Naive thymus-derived CD4-positive, alpha-beta T cell (primary cell): ENCODE results near the gene PSMB7. TPM values are rescaled to one million over a fixed set of nuclear protein-coding genes. Genes with fewer than 3 reads are reported as not detected.

ENCODE experiments used
- ATAC-seq: fragments of 150-1000 bp; cut with Tn5 transposase; 2 replicates; pipeline ENCODE4 v1.10.0; 2021; ENCODE audit warnings: mild to moderate bottlenecking, moderate library complexity
- CTCF ChIA-PET: fragments of 350-600 bp; sonication (Branson Sonifier 250); formaldehyde crosslinking; loops from one replicate; lab custom pipeline; 2021; ENCODE audit warnings: antibody characterized with exemption; lab: Charles Lee
- POLR2A ChIA-PET: fragments of 350-600 bp; sonication (Branson Sonifier 250); formaldehyde crosslinking; loops from one replicate; lab custom pipeline; 2021; ENCODE audit warnings: antibody characterized with exemption, inconsistent platforms; lab: Charles Lee
- DNase-seq, 9 donors: peaks; one replicate each; pipeline versions ENCODE4 v3.0.0 to v3.0.0-alpha.2; 2020 to 2022; ENCODE audit warnings: mixed read lengths in 1 of 9
- H3K27ac ChIP-seq: one replicate; pipeline ENCODE4 v1.7.0; 2013; ENCODE audit warnings: mild to moderate bottlenecking, low read depth, low read length, moderate library complexity
- H3K27me3 ChIP-seq, 2 donors: one replicate each; pipeline ENCODE4 v1.7.0; 2013; ENCODE audit warnings: low read length in 2 of 2, mild to moderate bottlenecking in 2 of 2, moderate library complexity in 2 of 2; ENCODE audit not compliant: control insufficient read depth in 2 of 2, insufficient read depth in 2 of 2
- H3K36me3 ChIP-seq, 3 experiments: 1 replicate in 2 of 3; 2 replicates in 1 of 3; pipeline ENCODE4 v1.7.0; 2013; ENCODE audit warnings: low read length in 3 of 3, mild to moderate bottlenecking in 3 of 3, moderate library complexity in 1 of 3; ENCODE audit not compliant: insufficient read depth in 3 of 3, control insufficient read depth in 2 of 3
- H3K4me1 ChIP-seq, 2 donors: one replicate each; pipeline ENCODE4 v1.7.0; 2013; ENCODE audit warnings: low read length in 2 of 2, mild to moderate bottlenecking in 2 of 2, moderate library complexity in 1 of 2; ENCODE audit not compliant: control insufficient read depth in 2 of 2, insufficient read depth in 2 of 2
- H3K4me3 ChIP-seq: 2 replicates; pipeline ENCODE4 v1.7.0; 2013; ENCODE audit warnings: mild to moderate bottlenecking, low read length
- H3K9me3 ChIP-seq, 3 experiments: 1 replicate in 2 of 3; 2 replicates in 1 of 3; pipeline ENCODE4 v1.7.0; 2013; ENCODE audit warnings: low read length in 3 of 3; ENCODE audit not compliant: control insufficient read depth in 2 of 3
- H3K27ac Mint-ChIP-seq, 9 donors: one replicate each; pipeline ENCODE4 v1.8.0; 2020 to 2022; ENCODE audit warnings: mixed read lengths in 9 of 9, mild to moderate bottlenecking in 8 of 9, moderate library complexity in 5 of 9, inconsistent platforms in 2 of 9
- H3K27me3 Mint-ChIP-seq, 5 donors: one replicate each; pipeline ENCODE4 v1.8.0; 2021 to 2022; ENCODE audit warnings: mixed read lengths in 5 of 5, mild to moderate bottlenecking in 1 of 5
- H3K36me3 Mint-ChIP-seq, 5 donors: one replicate each; pipeline ENCODE4 v1.8.0; 2020 to 2022; ENCODE audit warnings: mixed read lengths in 5 of 5, mild to moderate bottlenecking in 3 of 5, inconsistent platforms in 1 of 5
- H3K4me1 Mint-ChIP-seq, 7 donors: one replicate each; pipeline ENCODE4 v1.8.0; 2020 to 2022; ENCODE audit warnings: mixed read lengths in 7 of 7, mild to moderate bottlenecking in 3 of 7, inconsistent platforms in 1 of 7
- H3K4me3 Mint-ChIP-seq, 10 donors: one replicate each; pipeline ENCODE4 v1.8.0; 2020 to 2022; ENCODE audit warnings: mild to moderate bottlenecking in 10 of 10, mixed read lengths in 10 of 10, moderate library complexity in 6 of 10, inconsistent platforms in 2 of 10
- H3K9me3 Mint-ChIP-seq, 11 donors: one replicate each; pipeline ENCODE4 v1.8.0; 2020 to 2022; ENCODE audit warnings: mixed read lengths in 11 of 11, mild to moderate bottlenecking in 4 of 11, inconsistent platforms in 1 of 11, moderate library complexity in 1 of 11
- intact Hi-C, 2 donors: fragments of 100-400 bp; cut with micrococcal nuclease; formaldehyde crosslinking; loops; one replicate each; pipeline ENCODE4 v1.15.1; 2023
- polyA plus RNA-seq, 2 donors: library from polyadenylated mRNA; unstranded; fragments of 300-500 nt; fragmentation: Illumina TruSeq; gene quantifications; one replicate each; pipeline ENCODE4 v1.2.3, GENCODE V29; 2021
- total RNA-seq, 6 experiments: library from RNA in 5 of 6; stranded (reverse) in 5 of 6; gene quantifications; 1 replicate in 5 of 6; 2 replicates in 1 of 6; pipeline ENCODE4 v1.2.3 and lab custom pipeline; 2021 to 2026

The PSMB7 gene
- total and polyA plus RNA-seq, 7 experiments from 2014 or later = 59.4 to 203 (median 73.9) TPM

GRCh38 chr9:124399968-124400940, 15.0 kb downstream of the PSMB7 start:
- H3K4me1 Mint-ChIP-seq = peaks cover 11 to 51% (median 41%) of the 10 kb centered on the region in 7 donors
- H3K4me1 ChIP-seq = no peaks in the 10 kb centered on the region
- H3K9me3 Mint-ChIP-seq = peaks cover 0 to 1% (median 0%) of the 10 kb centered on the region in 11 donors
- DNase-seq (no peak), ATAC-seq (no peak)
- peak overlapping the region in 1 of 9 donors; percentile 62 for H3K27ac Mint-ChIP-seq
- H3K27ac ChIP-seq = no peak overlapping the region
- ChIA-PET CTCF (interaction anchor here (0.6 kb wide), 1 partner anchor 1827 kb away, joined by 3 read pairs; no protein-coding TSS in a partner anchor), POLR2A (no interaction called here)
- H3K36me3 ChIP-seq = peaks cover 6 to 69% (median 18%) of the 10 kb centered on the region in 3 experiments
- no peaks in the 10 kb centered on the region for H3K9me3 ChIP-seq
- H3K27me3 Mint-ChIP-seq = no peaks in the 10 kb centered on the region
- H3K27me3 ChIP-seq = no peaks in the 10 kb centered on the region
- peaks cover 4 to 38% (median 19%) of the 10 kb centered on the region in 5 donors for H3K36me3 Mint-ChIP-seq
- intact Hi-C loops = no loop called here
- no peak overlapping the region for H3K4me3 ChIP-seq
- no peak overlapping the region for H3K4me3 Mint-ChIP-seq

GRCh38 chr9:124399323-124399967, 15.8 kb downstream of the PSMB7 start:
- Mint-ChIP-seq H3K9me3 (peaks cover 0 to 1% (median 0%) of the 10 kb centered on the region in 11 donors), H3K4me3 (peak overlapping the region in 1 of 10 donors; percentile 52), H3K27me3 (no peaks in the 10 kb centered on the region), H3K4me1 (peaks cover 17 to 54% (median 49%) of the 10 kb centered on the region in 7 donors), H3K27ac (no peak overlapping the region), H3K36me3 (peaks cover 0 to 37% (median 15%) of the 10 kb centered on the region in 5 donors)
- no peak for ATAC-seq
- POLR2A ChIA-PET = no interaction called here
- Histone ChIP-seq H3K9me3 (no peaks in the 10 kb centered on the region), H3K27ac (no peak overlapping the region), H3K36me3 (peaks cover 6 to 65% (median 15%) of the 10 kb centered on the region in 3 experiments), H3K4me1 (no peaks in the 10 kb centered on the region), H3K4me3 (no peak overlapping the region), H3K27me3 (no peaks in the 10 kb centered on the region)
- CTCF ChIA-PET = no interaction called here
- intact Hi-C loops = no loop called here
- DNase-seq = no peak

DNA sequence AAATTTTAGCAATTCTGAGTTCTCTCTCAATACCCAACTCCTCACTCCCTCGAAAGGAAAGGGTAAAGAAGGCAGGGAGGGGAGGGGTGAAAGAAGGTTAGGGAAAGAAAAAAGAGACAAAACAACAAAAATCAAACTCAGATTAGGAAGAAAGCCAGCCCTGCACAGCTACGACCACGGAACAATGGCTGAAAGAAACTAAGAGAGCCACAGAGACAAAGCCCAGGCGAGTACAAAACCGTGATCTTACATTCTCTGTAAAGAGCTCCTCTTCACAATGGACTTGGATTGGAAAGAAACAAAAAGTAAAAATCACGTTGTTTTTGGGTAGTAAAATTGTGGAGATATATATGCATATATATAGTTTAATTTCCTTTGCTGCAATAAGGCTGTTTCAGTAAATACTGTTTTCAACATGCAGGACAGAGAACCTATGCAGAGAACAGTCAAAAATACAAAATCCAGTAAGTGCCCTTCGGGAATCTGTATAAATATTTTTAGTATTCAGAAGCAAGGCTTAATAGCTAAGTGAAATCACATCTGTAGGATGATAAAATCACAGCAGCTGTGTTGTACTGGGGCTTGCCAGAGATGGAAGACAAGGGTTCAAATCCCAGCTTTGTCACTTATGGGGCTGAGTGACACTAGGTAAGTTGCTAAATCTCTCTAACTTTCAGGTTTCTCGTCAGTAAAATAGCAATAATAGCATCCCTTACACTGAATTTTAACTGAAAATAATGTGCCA, 16.9 kb downstream of the PSMB7 start:
- Histone ChIP-seq H3K27me3 (no peaks in the 10 kb centered on the region), H3K36me3 (peaks cover under 1 to 62% (median 15%) of the 10 kb centered on the region in 3 experiments), H3K27ac (no peak overlapping the region), H3K4me1 (no peaks in the 10 kb centered on the region), H3K9me3 (no peaks in the 10 kb centered on the region), H3K4me3 (no peak overlapping the region)
- ChIA-PET POLR2A (no interaction called here), CTCF (no interaction called here)
- Mint-ChIP-seq H3K4me1 (peaks cover 27 to 55% (median 50%) of the 10 kb centered on the region in 7 donors), H3K27ac (peak overlapping the region in 1 of 9 donors; percentile 56), H3K9me3 (peaks cover 0 to 1% (median 0%) of the 10 kb centered on the region in 11 donors), H3K27me3 (no peaks in the 10 kb centered on the region), H3K4me3 (no peak overlapping the region), H3K36me3 (peaks cover 0 to 30% (median 9%) of the 10 kb centered on the region in 5 donors)
- ATAC-seq (no peak), DNase-seq (no peak)
- intact Hi-C loops = no loop called here

- Histone ChIP-seq H3K36me3 (peaks cover 0 to 44% (median 4%) of the 10 kb centered on the region in 3 experiments), H3K27me3 (no peaks in the 10 kb centered on the region), H3K9me3 (no peaks in the 10 kb centered on the region), H3K4me3 (no peak overlapping the region), H3K27ac (no peak overlapping the region), H3K4me1 (no peaks in the 10 kb centered on the region)
- no peak overlapping the region for H3K4me3 Mint-ChIP-seq
- ATAC-seq = no peak
- POLR2A ChIA-PET = interaction anchor here (0.6 kb wide), 2 partner anchors 63 to 269 kb away, joined by 3 to 6 read pairs; no protein-coding TSS in a partner anchor
- no peaks in the 10 kb centered on the region for H3K9me3 Mint-ChIP-seq
- CTCF ChIA-PET = no interaction called here
- H3K4me1 Mint-ChIP-seq = peaks cover 27 to 65% (median 60%) of the 10 kb centered on the region in 7 donors
- no peaks in the 10 kb centered on the region for H3K27me3 Mint-ChIP-seq
- intact Hi-C loops = loop anchor here in 1 of 2 donors (2.0 kb wide), 1 partner anchor 269 kb away; no protein-coding TSS in a partner anchor
- H3K36me3 Mint-ChIP-seq = peaks cover 0 to 34% (median 5%) of the 10 kb centered on the region in 5 donors
- H3K27ac Mint-ChIP-seq = no peak overlapping the region
- no peak for DNase-seq
These were observed 19.4 kb downstream of the PSMB7 start for GRCh38 chr9:124395826-124396225.

DNA sequence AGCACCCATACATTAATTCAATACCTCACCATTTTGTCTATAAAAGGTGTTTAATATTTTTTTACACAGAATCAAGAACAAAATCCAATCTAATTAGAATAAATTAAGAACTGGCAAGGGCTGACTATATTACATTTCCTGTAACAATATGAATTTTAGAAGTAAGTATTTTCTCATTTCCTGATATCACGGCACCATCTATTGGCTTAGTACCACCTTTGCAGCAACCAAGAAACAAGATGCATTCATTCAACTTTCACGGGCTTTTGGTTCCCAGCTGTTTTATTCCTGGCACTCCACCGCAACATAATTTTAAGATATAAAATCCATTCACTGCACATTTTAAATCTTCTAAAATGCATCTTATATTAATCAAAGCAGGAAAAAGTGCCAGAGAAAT, 20.6 kb downstream of the PSMB7 start:
- intact Hi-C loops = loop anchor here in 1 of 2 donors (2.0 kb wide), 1 partner anchor 268 kb away; no protein-coding TSS in a partner anchor
- no peaks in the 10 kb centered on the region for H3K9me3 Mint-ChIP-seq
- POLR2A ChIA-PET = no interaction called here
- H3K27ac Mint-ChIP-seq = no peak overlapping the region
- H3K36me3 ChIP-seq = peaks cover 0 to 35% (median 0%) of the 10 kb centered on the region in 3 experiments
- H3K4me3 Mint-ChIP-seq = no peak overlapping the region
- H3K36me3 Mint-ChIP-seq = peaks cover 0 to 36% (median 5%) of the 10 kb centered on the region in 5 donors
- H3K9me3 ChIP-seq = no peaks in the 10 kb centered on the region
- no peaks in the 10 kb centered on the region for H3K4me1 ChIP-seq
- ATAC-seq (no peak), DNase-seq (no peak)
- H3K27me3 Mint-ChIP-seq = no peaks in the 10 kb centered on the region
- CTCF ChIA-PET = no interaction called here
- no peak overlapping the region for H3K27ac ChIP-seq
- H3K27me3 ChIP-seq = no peaks in the 10 kb centered on the region
- no peak overlapping the region for H3K4me3 ChIP-seq
- peaks cover 26 to 71% (median 65%) of the 10 kb centered on the region in 7 donors for H3K4me1 Mint-ChIP-seq

DNA sequence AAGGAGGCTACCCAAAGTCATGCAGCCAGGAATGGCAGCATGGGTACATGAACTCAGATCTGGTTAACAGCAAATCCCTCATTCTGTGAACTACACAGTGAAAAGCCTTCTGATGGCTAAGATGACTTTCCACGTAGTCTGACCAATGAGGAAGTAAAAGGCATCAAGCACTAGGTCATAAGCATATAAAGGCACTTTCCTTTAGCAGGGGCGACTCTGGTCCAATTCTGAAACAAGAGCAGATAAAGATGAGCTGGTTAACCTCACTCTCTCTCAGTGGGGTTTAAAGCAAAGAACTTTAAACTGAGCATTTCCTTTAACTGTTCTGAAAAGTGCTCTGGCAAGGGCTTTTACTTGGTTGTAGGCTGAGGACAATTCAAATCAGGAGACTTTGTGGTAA, 21.1 kb downstream of the PSMB7 start:
- DNase-seq (no peak), ATAC-seq (no peak)
- POLR2A ChIA-PET = no interaction called here
- no peaks in the 10 kb centered on the region for H3K27me3 Mint-ChIP-seq
- H3K27ac Mint-ChIP-seq = peak overlapping the region in 1 of 9 donors; percentile 51
- Histone ChIP-seq H3K9me3 (no peaks in the 10 kb centered on the region), H3K36me3 (peaks cover 0 to 30% (median 0%) of the 10 kb centered on the region in 3 experiments), H3K4me3 (no peak overlapping the region), H3K4me1 (no peaks in the 10 kb centered on the region), H3K27ac (no peak overlapping the region), H3K27me3 (no peaks in the 10 kb centered on the region)
- peaks cover 28 to 71% (median 66%) of the 10 kb centered on the region in 7 donors for H3K4me1 Mint-ChIP-seq
- H3K9me3 Mint-ChIP-seq = no peaks in the 10 kb centered on the region
- CTCF ChIA-PET = no interaction called here
- no peak overlapping the region for H3K4me3 Mint-ChIP-seq
- H3K36me3 Mint-ChIP-seq = peaks cover 0 to 34% (median 5%) of the 10 kb centered on the region in 5 donors
- intact Hi-C loops = loop anchor here in 1 of 2 donors (2.0 kb wide), 1 partner anchor 267 kb away; no protein-coding TSS in a partner anchor
